ENCODE data around the gene ADSS1. TPM values are rescaled to one million over a fixed set of nuclear protein-coding genes. Genes with fewer than 3 reads are reported as not detected.
A peak's percentile ranks its signal among the peaks of the same experiment; 100 is the strongest.

The ADSS1 gene
- total RNA-seq, 5 donors from 2014 or later (not counting 1 experiment from before 2014, with no cell fraction given) = 2.4 to 5.7 (median 3.5) TPM

- DNase-seq = peak in 33 of 35 experiments; percentile 10 to 76 (median 43)
- H3K36me3 ChIP-seq (ENCODE audit: control insufficient read depth in 2 of 2, extremely low read depth in 1 of 2, insufficient read depth in 1 of 2, low read length in 1 of 2) = peaks cover 3% of the 10 kb centered on the region in 2 donors
- peak; percentile 67 to 86 (median 82) for ATAC-seq (replicated peaks in 1 of 4)
- no peaks in the 10 kb centered on the region for H3K27me3 Mint-ChIP-seq
- 16% methylated on average over 14 of the region's 19 CpGs for WGBS (ENCODE audit: insufficient coverage)
- no peaks in the 10 kb centered on the region for H3K27me3 ChIP-seq (replicated peaks in 1 of 2; ENCODE audit: control insufficient read depth in 2 of 2, extremely low read depth in 1 of 2, insufficient read depth in 2 of 2, low read length in 1 of 2)
- peaks cover 4% of the 10 kb centered on the region for H3K36me3 Mint-ChIP-seq
- CTCF ChIA-PET = interaction anchor here (0.6 kb wide), 2 partner anchors 76 to 1371 kb away, joined by 3 to 6 read pairs; no protein-coding TSS in a partner anchor
- H3K9me3 ChIP-seq = no peaks in the 10 kb centered on the region
- peak overlapping the region; percentile 95 to 96 for H3K27ac Mint-ChIP-seq
- H3K4me3 ChIP-seq (ENCODE audit: control insufficient read depth in 1 of 2, extremely low read depth in 1 of 2, low read length in 1 of 2) = peak overlapping the region; percentile 35 to 47
- POLR2A ChIA-PET = no interaction called here
- H3K4me1 Mint-ChIP-seq = peaks cover 52 to 65% (median 55%) of the 10 kb centered on the region in 3 donors
- H3K4me3 Mint-ChIP-seq = peak overlapping the region; percentile 25 to 79 (median 57)
- peak overlapping the region; percentile 82 for H3K27ac ChIP-seq (ENCODE audit: low read length)
- peaks cover 38 to 65% of the 10 kb centered on the region in 2 experiments for H3K4me1 ChIP-seq (ENCODE audit: control insufficient read depth in 1 of 2, extremely low read depth in 1 of 2, insufficient read depth in 2 of 2, low read length in 2 of 2)
- no peaks in the 10 kb centered on the region for H3K9me3 Mint-ChIP-seq
Measured at GRCh38 chr14:104694991-104695659, 28.9 kb upstream of the ADSS1 start.

- Mint-ChIP-seq H3K27ac (peak overlapping the region; percentile 95 to 96), H3K27me3 (no peaks in the 10 kb centered on the region), H3K4me1 (peaks cover 50 to 63% (median 55%) of the 10 kb centered on the region in 3 donors), H3K36me3 (peaks cover 4% of the 10 kb centered on the region), H3K9me3 (no peaks in the 10 kb centered on the region), H3K4me3 (peak overlapping the region; percentile 25 to 79 (median 57))
- 69% methylated on average over 6 of the region's 6 CpGs for WGBS (ENCODE audit: insufficient coverage)
- ATAC-seq (replicated peaks in 1 of 4) = peak in 1 of 4 experiments; percentile 7
- H3K27ac ChIP-seq (ENCODE audit: low read length) = peak overlapping the region; percentile 82
- peaks cover 38 to 60% of the 10 kb centered on the region in 2 experiments for H3K4me1 ChIP-seq (ENCODE audit: control insufficient read depth in 1 of 2, extremely low read depth in 1 of 2, insufficient read depth in 2 of 2, low read length in 2 of 2)
- no peaks in the 10 kb centered on the region for H3K9me3 ChIP-seq
- ChIA-PET CTCF (interaction anchor here (0.6 kb wide), 2 partner anchors 76 to 1370 kb away, joined by 3 to 6 read pairs; no protein-coding TSS in a partner anchor), POLR2A (no interaction called here)
- H3K27me3 ChIP-seq (replicated peaks in 1 of 2; ENCODE audit: control insufficient read depth in 2 of 2, extremely low read depth in 1 of 2, insufficient read depth in 2 of 2, low read length in 1 of 2) = no peaks in the 10 kb centered on the region
- peak overlapping the region; percentile 35 to 47 for H3K4me3 ChIP-seq (ENCODE audit: control insufficient read depth in 1 of 2, extremely low read depth in 1 of 2, low read length in 1 of 2)
- peaks cover 3% of the 10 kb centered on the region in 2 donors for H3K36me3 ChIP-seq (ENCODE audit: control insufficient read depth in 2 of 2, extremely low read depth in 1 of 2, insufficient read depth in 1 of 2, low read length in 1 of 2)
- DNase-seq = no peak
Measured at GRCh38 chr14:104695660-104696000, 28.4 kb upstream of the ADSS1 start.

- Histone ChIP-seq H3K27me3 (replicated peaks in 1 of 2; ENCODE audit: control insufficient read depth in 2 of 2, extremely low read depth in 1 of 2, insufficient read depth in 2 of 2, low read length in 1 of 2) (no peaks in the 10 kb centered on the region), H3K9me3 (no peaks in the 10 kb centered on the region), H3K4me1 (ENCODE audit: control insufficient read depth in 1 of 2, extremely low read depth in 1 of 2, insufficient read depth in 2 of 2, low read length in 2 of 2) (peaks cover 30 to 48% of the 10 kb centered on the region in 2 experiments), H3K36me3 (ENCODE audit: control insufficient read depth in 2 of 2, extremely low read depth in 1 of 2, insufficient read depth in 1 of 2, low read length in 1 of 2) (peaks cover 3 to 10% of the 10 kb centered on the region in 2 donors), H3K4me3 (ENCODE audit: control insufficient read depth in 1 of 2, extremely low read depth in 1 of 2, low read length in 1 of 2) (no peak overlapping the region), H3K27ac (ENCODE audit: low read length) (peak overlapping the region; percentile 82)
- DNase-seq (no peak), ATAC-seq (replicated peaks in 1 of 4) (no peak)
- ChIA-PET CTCF (no interaction called here), POLR2A (no interaction called here)
- Mint-ChIP-seq H3K4me3 (no peak overlapping the region), H3K27ac (peak overlapping the region in 1 of 2 donors; percentile 96), H3K27me3 (no peaks in the 10 kb centered on the region), H3K4me1 (peaks cover 40 to 52% (median 45%) of the 10 kb centered on the region in 3 donors), H3K36me3 (peaks cover 4% of the 10 kb centered on the region), H3K9me3 (no peaks in the 10 kb centered on the region)
- 87% methylated on average over 13 of the region's 14 CpGs for WGBS (ENCODE audit: insufficient coverage)
Measured at GRCh38 chr14:104696671-104697316, 27.2 kb upstream of the ADSS1 start.

- CTCF ChIA-PET = no interaction called here
- Mint-ChIP-seq H3K36me3 (peaks cover 4% of the 10 kb centered on the region), H3K4me3 (no peak overlapping the region), H3K9me3 (no peaks in the 10 kb centered on the region), H3K27ac (peak overlapping the region; percentile 69 to 82), H3K4me1 (peaks cover 36 to 49% (median 45%) of the 10 kb centered on the region in 3 donors), H3K27me3 (no peaks in the 10 kb centered on the region)
- peaks cover 3 to 12% of the 10 kb centered on the region in 2 donors for H3K36me3 ChIP-seq (ENCODE audit: control insufficient read depth in 2 of 2, extremely low read depth in 1 of 2, insufficient read depth in 1 of 2, low read length in 1 of 2)
- H3K4me3 ChIP-seq (ENCODE audit: control insufficient read depth in 1 of 2, extremely low read depth in 1 of 2, low read length in 1 of 2) = no peak overlapping the region
- WGBS (ENCODE audit: insufficient coverage) = 100% methylated on average over 5 of the region's 10 CpGs
- no peak overlapping the region for H3K27ac ChIP-seq (ENCODE audit: low read length)
- POLR2A ChIA-PET = no interaction called here
- H3K4me1 ChIP-seq (ENCODE audit: control insufficient read depth in 1 of 2, extremely low read depth in 1 of 2, insufficient read depth in 2 of 2, low read length in 2 of 2) = peaks cover 27 to 43% of the 10 kb centered on the region in 2 experiments
- DNase-seq (no peak), ATAC-seq (replicated peaks in 1 of 4) (no peak)
- H3K27me3 ChIP-seq (replicated peaks in 1 of 2; ENCODE audit: control insufficient read depth in 2 of 2, extremely low read depth in 1 of 2, insufficient read depth in 2 of 2, low read length in 1 of 2) = no peaks in the 10 kb centered on the region
- no peaks in the 10 kb centered on the region for H3K9me3 ChIP-seq
Measured at GRCh38 chr14:104697317-104697703, 26.7 kb upstream of the ADSS1 start.

GRCh38 chr14:104697892-104698583, 26.0 kb upstream of the ADSS1 start:
- Mint-ChIP-seq H3K36me3 (peaks cover 4% of the 10 kb centered on the region), H3K27ac (peak overlapping the region; percentile 23 to 69), H3K4me1 (peaks cover 32 to 45% (median 41%) of the 10 kb centered on the region in 3 donors), H3K9me3 (no peaks in the 10 kb centered on the region), H3K27me3 (no peaks in the 10 kb centered on the region), H3K4me3 (no peak overlapping the region)
- Histone ChIP-seq H3K36me3 (ENCODE audit: control insufficient read depth in 2 of 2, extremely low read depth in 1 of 2, insufficient read depth in 1 of 2, low read length in 1 of 2) (peaks cover 3 to 16% of the 10 kb centered on the region in 2 donors), H3K4me3 (ENCODE audit: control insufficient read depth in 1 of 2, extremely low read depth in 1 of 2, low read length in 1 of 2) (no peak overlapping the region), H3K27me3 (replicated peaks in 1 of 2; ENCODE audit: control insufficient read depth in 2 of 2, extremely low read depth in 1 of 2, insufficient read depth in 2 of 2, low read length in 1 of 2) (no peaks in the 10 kb centered on the region), H3K9me3 (no peaks in the 10 kb centered on the region), H3K27ac (ENCODE audit: low read length) (no peak overlapping the region), H3K4me1 (ENCODE audit: control insufficient read depth in 1 of 2, extremely low read depth in 1 of 2, insufficient read depth in 2 of 2, low read length in 2 of 2) (peaks cover 23 to 36% of the 10 kb centered on the region in 2 experiments)
- DNase-seq (no peak), ATAC-seq (replicated peaks in 1 of 4) (no peak)
- WGBS (ENCODE audit: insufficient coverage) = 90% methylated on average over 11 of the region's 19 CpGs
- ChIA-PET CTCF (interaction anchor here in 1 of 2 donors (1.1 kb wide), 1 partner anchor 11 kb away, joined by 3 read pairs; no protein-coding TSS in a partner anchor), POLR2A (interaction anchor here in 1 of 2 donors (0.5 kb wide), 1 partner anchor 1137 kb away, joined by 3 read pairs; no protein-coding TSS in a partner anchor)

All from T-cell (primary cell).